AG09309 (cell line): ENCODE results near the gene C3orf49.
A peak's percentile ranks its signal among the peaks of the same experiment; 100 is the strongest.

Experiments
- DNase-seq: peaks from one replicate; pipeline ENCODE4 v3.0.0-alpha.2; 2010; ENCODE audit warnings: low read depth
- H3K4me3 ChIP-seq: 2 replicates; pipeline ENCODE4 v1.5.1; 2011; ENCODE audit warnings: mild to moderate bottlenecking, low read depth, low read length, moderate library complexity; ENCODE audit not compliant: control insufficient read depth
- CTCF ChIP-seq: IDR thresholded peaks from 2 replicates; pipeline ENCODE4 v1.5.1; 2011; ENCODE audit warnings: mild to moderate bottlenecking, low read depth, low read length, inconsistent platforms; ENCODE audit not compliant: insufficient read depth, control insufficient read depth; ENCODE audit errors: missing control alignments

The C3orf49 gene

GRCh38 chr3:63819151-63819398 is at the start of gene C3orf49:
Gene C3orf49 (plus strand): TSS chr3:63819299. CDS start chr3:63819472, 173 bp downstream.
- no peak for TF ChIP-seq CTCF
- no peak for DNase-seq
- H3K4me3 ChIP-seq: no peak within 1 kb of the TSS

GRCh38 chr3:63774781-63775180 is 44.3 kb upstream of the C3orf49 start:
- TF ChIP-seq CTCF: no peak
- H3K4me3 ChIP-seq: no peak overlapping the region
- DNase-seq: no peak

GRCh38 chr3:63779227-63779626 is 39.9 kb upstream of the C3orf49 start:
- no peak overlapping the region for H3K4me3 ChIP-seq
- no peak for DNase-seq
- no peak for TF ChIP-seq CTCF

- H3K4me3 ChIP-seq: no peak overlapping the region
- peak; percentile 61 for DNase-seq
- TF ChIP-seq CTCF: peak; percentile 54
Measured at GRCh38 chr3:63791974-63792373, 27.1 kb upstream of the C3orf49 start.

GRCh38 chr3:63795438-63795837 is 23.7 kb upstream of the C3orf49 start:
- H3K4me3 ChIP-seq: no peak overlapping the region
- DNase-seq: no peak
- TF ChIP-seq CTCF: no peak

GRCh38 chr3:63798544-63798943 is 20.6 kb upstream of the C3orf49 start:
- TF ChIP-seq CTCF: no peak
- DNase-seq: no peak
- H3K4me3 ChIP-seq: no peak overlapping the region

GRCh38 chr3:63798949-63799348 is 20.1 kb upstream of the C3orf49 start:
- no peak overlapping the region for H3K4me3 ChIP-seq
- TF ChIP-seq CTCF: no peak
- DNase-seq: no peak
